Myometrial cell (primary cell): ENCODE results near the gene CRNKL1. TPM values are rescaled to one million over a fixed set of nuclear protein-coding genes. Genes with fewer than 3 reads are reported as not detected.

Experiments
- total RNA-seq: library from RNA; depleted of rRNA; stranded (reverse); fragments of >200 nt; gene quantifications from 2 replicates; pipeline ENCODE4 v1.2.3, GENCODE V29; 2015

The CRNKL1 gene
- 14.7 and 18.1 TPM in 2 replicates for total RNA-seq

DNA sequence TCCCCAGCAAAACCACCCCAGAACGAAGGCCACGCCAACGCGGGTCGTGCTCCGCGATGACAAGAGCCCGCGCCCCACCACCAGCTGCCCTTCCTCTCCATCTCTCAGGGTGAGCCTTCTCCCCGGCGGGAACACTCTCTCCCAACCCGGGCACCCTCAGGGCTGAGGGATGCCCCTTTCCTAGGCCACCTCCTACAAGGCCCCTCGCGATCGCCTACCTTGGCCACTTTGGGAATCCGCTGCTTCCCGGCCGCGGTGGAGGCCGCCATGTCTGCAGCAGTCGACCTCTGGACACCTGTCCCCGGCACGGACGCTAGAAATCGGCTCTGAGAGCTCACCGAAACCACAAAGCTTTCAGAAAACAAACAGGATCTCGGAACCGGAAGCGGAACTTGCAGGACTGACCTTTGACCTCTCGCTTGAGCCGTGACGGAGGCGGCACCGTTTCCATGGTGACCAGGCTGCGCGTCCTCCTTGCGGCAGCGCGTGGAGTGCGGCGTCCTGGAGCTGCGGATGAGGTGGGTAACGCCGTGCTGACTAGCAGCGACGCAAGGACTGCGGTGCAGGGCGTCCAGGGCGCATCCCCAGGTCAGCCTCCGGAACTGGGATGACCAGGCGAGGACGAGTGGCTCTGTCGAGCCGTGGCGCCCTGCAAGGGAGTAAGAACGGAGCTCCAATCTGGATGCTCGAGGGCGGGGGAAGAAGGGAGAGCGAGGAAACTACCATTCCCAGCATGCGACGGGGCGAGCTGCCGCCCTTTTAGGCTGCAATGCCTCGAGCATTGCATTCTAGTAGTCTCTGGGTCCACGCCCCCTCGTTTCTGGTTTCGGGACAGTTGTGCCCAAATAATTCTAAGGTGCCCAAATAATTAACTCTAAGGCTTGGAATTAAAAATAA, at the start of gene CRNKL1, which contains the start of gene CFAP61:
TSS of gene CRNKL1 (minus strand) at position 393 of the 897 bp plus-strand sequence. CDS start at position 269, 124 bp downstream.
TSS of gene CFAP61 (plus strand) at position 459 of the 897 bp plus-strand sequence. CDS start 4,122 bp downstream, outside the sequence.

GRCh38 chr20:20017001-20017843, 35.0 kb downstream of the CRNKL1 start, which contains the start of gene NAA20:
Gene NAA20 (plus strand): TSS chr20:20017362. CDS start chr20:20017397, 35 bp downstream.

Other genes with a start within 250 kb of the CRNKL1 start
- 58.7 and 69.5 TPM in 2 replicates for gene NAA20, start 35.1 kb downstream of the CRNKL1 start, total RNA-seq
- not detected in 2 replicates for gene CFAP61, start 66 bp upstream of the CRNKL1 start, total RNA-seq